DMS79 (cell line): ENCODE data around the gene RAP1GAP2.
A peak's percentile ranks its signal among the peaks of the same experiment; 100 is the strongest.
"Not testable (repeated sequence)": the region's sequence is repeated elsewhere in the genome, so short reads cannot be mapped to it uniquely, and the experiment has no call there.

ENCODE experiments used
- DNase-seq: peaks from one replicate; lab custom pipeline; 2025; lab: John Stamatoyannopoulos, UW

The RAP1GAP2 gene

GRCh38 chr17:3043737-3044365, 247.6 kb downstream of the RAP1GAP2 start:
- DNase-seq, result no peak

- DNase-seq, result no peak
Observed at GRCh38 chr17:3046753-3047152, 250.5 kb downstream of the RAP1GAP2 start.

GRCh38 chr17:3048727-3049471, 252.7 kb downstream of the RAP1GAP2 start:
- peak; percentile 96 for DNase-seq

- DNase-seq, result no peak
Observed at GRCh38 chr17:3049705-3050295, 253.6 kb downstream of the RAP1GAP2 start.

- not testable (repeated sequence) for DNase-seq
Observed at GRCh38 chr17:3054868-3055267, 258.6 kb downstream of the RAP1GAP2 start.

GRCh38 chr17:3062824-3063377, 266.7 kb downstream of the RAP1GAP2 start:
- not testable (repeated sequence) for DNase-seq

GRCh38 chr17:3063507-3063906, 267.3 kb downstream of the RAP1GAP2 start, which contains the start of gene OR1D5:
Gene OR1D5 (minus strand): TSS chr17:3063607. CDS start chr17:3063607, 0 bp downstream.
- not testable (repeated sequence) for DNase-seq

- DNase-seq, result not testable (repeated sequence)
Observed at GRCh38 chr17:3065192-3065591, 269.0 kb downstream of the RAP1GAP2 start.

- not testable (repeated sequence) for DNase-seq
Observed at GRCh38 chr17:3073850-3074249, 277.6 kb downstream of the RAP1GAP2 start.
